Smooth muscle cell (in vitro differentiated cells): ENCODE results near the gene SBF1. TPM values are rescaled to one million over a fixed set of nuclear protein-coding genes. Genes with fewer than 3 reads are reported as not detected.

Source experiments
- DNase-seq: peaks from one replicate; lab custom pipeline; 2025; ENCODE audit not compliant: unreplicated experiment; lab: John Stamatoyannopoulos, UW
- H2AFZ ChIP-seq: fragments of 200-600 bp; sonication (generic); 2 replicates; pipeline ENCODE4 v1.6.0; 2016; ENCODE audit warnings: antibody characterized with exemption, low read depth, mild to moderate bottlenecking
- H3F3A ChIP-seq: fragments of 200-600 bp; sonication (generic); 2 replicates; pipeline ENCODE4 v1.6.0; 2017; ENCODE audit warnings: antibody characterized with exemption, low read depth
- H3K27ac ChIP-seq: fragments of 200-600 bp; sonication (generic); 2 replicates; pipeline ENCODE4 v1.5.1; 2016; ENCODE audit warnings: low read depth, mild to moderate bottlenecking
- H3K27me3 ChIP-seq: fragments of 200-600 bp; sonication (generic); 2 replicates; pipeline ENCODE4 v1.6.1; 2016; ENCODE audit warnings: low read depth, mild to moderate bottlenecking
- H3K36me3 ChIP-seq: fragments of 200-600 bp; sonication (generic); 2 replicates; pipeline ENCODE4 v1.5.1; 2016; ENCODE audit warnings: low read depth
- H3K4me1 ChIP-seq: fragments of 200-600 bp; sonication (generic); 2 replicates; pipeline ENCODE4 v1.5.1; 2016; ENCODE audit warnings: low read depth
- H3K4me2 ChIP-seq: fragments of 200-600 bp; sonication (generic); 2 replicates; pipeline ENCODE4 v1.6.0; 2016; ENCODE audit warnings: mild to moderate bottlenecking
- H3K4me3 ChIP-seq: fragments of 200-600 bp; sonication (generic); 2 replicates; pipeline ENCODE4 v1.5.1; 2016; ENCODE audit warnings: mild to moderate bottlenecking
- H3K79me2 ChIP-seq: fragments of 200-600 bp; sonication (generic); 2 replicates; pipeline ENCODE4 v1.6.0; 2016; ENCODE audit warnings: low read depth, mild to moderate bottlenecking
- H3K9ac ChIP-seq: fragments of 200-600 bp; sonication (generic); 2 replicates; pipeline ENCODE4 v1.6.0; 2016; ENCODE audit warnings: low read depth
- H3K9me3 ChIP-seq: fragments of 200-600 bp; sonication (generic); replicated peaks from 2 replicates; pipeline ENCODE4 v1.5.1; 2016; ENCODE audit warnings: low read depth
- H4K20me1 ChIP-seq: fragments of 200-600 bp; sonication (generic); 2 replicates; pipeline ENCODE4 v1.6.0; 2016; ENCODE audit warnings: low read depth
- CTCF ChIP-seq: fragments of 200-600 bp; sonication (generic); IDR thresholded peaks from 2 replicates; pipeline ENCODE4 v1.5.1; 2017; ENCODE audit warnings: borderline replicate concordance, mild to moderate bottlenecking, antibody characterized with exemption; ENCODE audit not compliant: insufficient read depth, poor library complexity, severe bottlenecking
- WGBS: methylation state at CpG from one replicate; pipeline ENCODE4 v1.1.7; 2016; ENCODE audit warnings: low lambda C conversion rate; 5-methylcytosine and 5-hydroxymethylcytosine counted together
- polyA plus RNA-seq: library from polyadenylated mRNA; unstranded; fragments of >200 nt; fragmentation: Nextera tagmentation; extraction: Ambion mirVana; gene quantifications from 2 replicates; pipeline ENCODE4 v1.2.1, GENCODE V29; 2016
- total RNA-seq: library from RNA; depleted of rRNA; stranded (reverse); fragments of >200 nt; gene quantifications from 2 replicates; pipeline ENCODE4 v1.2.3, GENCODE V29; 2014

The SBF1 gene
- total and polyA plus RNA-seq, 2 experiments from 2014 or later: 37.3 to 53.6 TPM

DNA sequence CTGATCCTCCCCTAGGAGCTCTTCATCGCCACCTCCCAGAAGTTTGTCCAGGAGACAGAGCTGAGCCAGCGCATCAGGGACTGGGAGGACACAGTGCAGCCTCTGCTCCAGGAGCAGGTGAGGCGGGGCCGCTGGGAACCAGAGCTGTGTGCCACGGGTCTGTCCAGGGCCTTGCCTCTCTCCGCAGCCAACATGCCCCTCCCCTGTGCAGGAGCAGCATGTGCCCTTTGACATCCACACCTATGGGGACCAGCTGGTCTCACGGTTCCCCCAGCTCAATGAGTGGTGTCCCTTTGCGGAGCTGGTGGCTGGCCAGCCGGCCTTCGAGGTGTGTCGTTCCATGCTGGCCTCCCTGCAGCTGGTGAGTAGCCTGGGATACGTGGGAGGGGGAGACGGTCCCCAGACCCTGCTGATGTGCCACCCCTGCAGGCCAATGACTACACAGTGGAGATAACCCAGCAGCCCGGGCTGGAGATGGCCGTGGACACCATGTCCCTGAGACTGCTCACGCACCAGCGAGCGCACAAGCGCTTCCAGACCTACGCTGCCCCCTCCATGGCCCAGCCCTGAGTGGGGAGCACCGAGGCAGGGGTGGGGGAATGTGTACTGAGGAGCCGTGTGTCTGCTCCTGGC is 48.1 kb upstream of the SBF1 start:
- Histone ChIP-seq H4K20me1 (peaks cover 19% of the 10 kb centered on the region), H3F3A (peaks cover 21% of the 10 kb centered on the region), H3K4me1 (no peaks in the 10 kb centered on the region), H3K9me3 (no peaks in the 10 kb centered on the region), H3K79me2 (peaks cover 10% of the 10 kb centered on the region), H3K4me3 (no peak overlapping the region), H3K27me3 (no peaks in the 10 kb centered on the region), H3K4me2 (no peak overlapping the region), H2AFZ (no peak overlapping the region), H3K9ac (no peak overlapping the region), H3K27ac (no peak overlapping the region), H3K36me3 (no peaks in the 10 kb centered on the region)
- 94% methylated on average over 22 of the region's 22 CpGs for WGBS
- TF ChIP-seq CTCF: no peak
- no peak for DNase-seq

DNA sequence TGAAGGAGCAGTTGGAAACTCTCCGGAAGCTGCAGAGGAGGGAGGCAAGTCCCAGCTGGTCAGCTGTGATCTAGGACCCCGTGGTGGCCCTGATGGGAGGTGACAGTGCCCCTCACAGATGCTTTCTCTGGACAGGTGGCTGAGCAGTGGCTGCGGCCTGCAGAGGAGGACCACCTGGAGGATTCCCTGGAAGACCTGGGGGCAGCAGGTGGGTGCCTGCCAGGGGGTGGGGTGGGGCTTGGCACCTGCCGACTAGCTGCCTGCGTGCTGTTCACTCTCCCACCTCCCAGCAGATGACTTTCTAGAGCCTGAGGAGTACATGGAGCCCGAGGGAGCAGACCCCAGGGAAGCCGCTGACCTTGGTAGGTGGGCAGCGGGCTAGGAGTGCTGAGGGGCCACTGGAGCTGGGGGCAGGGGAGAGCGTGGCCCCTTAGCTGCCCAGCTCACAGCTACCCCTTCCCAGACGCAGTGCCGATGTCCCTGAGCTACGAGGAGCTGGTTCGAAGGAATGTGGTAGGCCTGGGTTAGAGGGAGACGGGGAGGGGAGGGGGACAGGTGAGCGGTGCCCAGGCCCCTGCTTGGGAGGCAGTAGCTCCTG is 47.5 kb upstream of the SBF1 start:
- no peak overlapping the region for H3K9ac ChIP-seq
- 92% methylated on average over 14 of the region's 15 CpGs for WGBS
- no peak overlapping the region for H3K4me3 ChIP-seq

DNA sequence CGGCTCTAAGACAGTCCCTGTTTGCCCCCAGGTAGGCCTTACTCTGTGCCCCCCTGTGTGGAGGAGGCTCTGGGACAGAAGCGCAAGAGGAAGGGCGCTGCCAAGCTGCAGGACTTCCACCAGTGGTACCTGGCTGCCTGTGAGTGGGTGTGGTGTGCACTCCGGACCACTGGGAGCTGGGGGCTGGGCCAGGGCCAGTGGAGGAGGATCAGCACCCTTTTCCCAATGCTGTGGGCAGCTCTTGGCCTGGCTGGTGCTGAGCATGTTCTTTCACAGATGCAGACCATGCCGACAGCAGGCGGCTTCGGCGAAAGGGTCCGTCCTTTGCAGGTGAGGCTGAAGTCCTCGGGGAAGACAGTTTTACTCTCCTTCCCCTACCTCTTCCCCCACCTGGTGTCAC is 46.9 kb upstream of the SBF1 start:
- Histone ChIP-seq H3F3A (peaks cover 11% of the 10 kb centered on the region), H3K4me2 (no peak overlapping the region), H3K27me3 (no peaks in the 10 kb centered on the region), H3K9me3 (no peaks in the 10 kb centered on the region), H3K9ac (no peak overlapping the region), H2AFZ (no peak overlapping the region), H4K20me1 (peaks cover 17% of the 10 kb centered on the region), H3K79me2 (peaks cover 10% of the 10 kb centered on the region), H3K36me3 (no peaks in the 10 kb centered on the region), H3K27ac (no peak overlapping the region), H3K4me1 (no peaks in the 10 kb centered on the region), H3K4me3 (no peak overlapping the region)
- 97% methylated on average over 10 of the region's 10 CpGs for whole genome bisulfite sequencing
- TF ChIP-seq CTCF: no peak
- DNase-seq: no peak

More for the DNA sequence above, 47.5 kb upstream of the SBF1 start:
- Histone ChIP-seq H3K9me3 (no peaks in the 10 kb centered on the region), H3K27ac (no peak overlapping the region), H3K36me3 (no peaks in the 10 kb centered on the region), H3K27me3 (no peaks in the 10 kb centered on the region), H3K4me1 (no peaks in the 10 kb centered on the region), H4K20me1 (peaks cover 17% of the 10 kb centered on the region), H3K79me2 (peaks cover 10% of the 10 kb centered on the region), H2AFZ (no peak overlapping the region), H3F3A (peaks cover 17% of the 10 kb centered on the region), H3K4me2 (no peak overlapping the region)
- DNase-seq: no peak
- TF ChIP-seq CTCF: no peak
